IMR-90 (cell line): ENCODE results near the gene FOXO3. TPM values are rescaled to one million over a fixed set of nuclear protein-coding genes. Genes with fewer than 3 reads are reported as not detected.

ENCODE experiments used
- ATAC-seq: fragments of 200-7000 bp; cut with Tn5 transposase; 2 replicates; pipeline ENCODE4 v1.9.1; 2020; ENCODE audit warnings: low read depth, mild to moderate bottlenecking, moderate library complexity
- BruUV-seq: library from RNA; stranded (reverse); fragments of 400-500 nt; replicated peaks from 2 replicates; lab custom pipeline; 2021; lab: Mats Ljungman, UMichigan
- CTCF ChIA-PET: fragments of 300-600 bp; formaldehyde crosslinking; extraction: SDS; loops from one replicate; lab custom pipeline; 2021; ENCODE audit warnings: antibody characterized with exemption; lab: Yijun Ruan, JAX
- POLR2A ChIA-PET: fragments of 300-600 bp; sonication (Branson Sonifier 250); formaldehyde crosslinking; loops from one replicate; lab custom pipeline; 2022; ENCODE audit warnings: antibody characterized with exemption; ENCODE audit not compliant: unreplicated experiment; lab: Charles Lee
- DNase-seq: peaks from one replicate; pipeline ENCODE4 v3.0.0; 2013
- H2AFZ ChIP-seq: replicated peaks from 2 replicates; pipeline ENCODE3; 2013; ENCODE audit warnings: low read length, mild to moderate bottlenecking; ENCODE audit not compliant: poor library complexity
- H2AK5ac ChIP-seq: 2 replicates; pipeline ENCODE4 v1.6.1; 2013; ENCODE audit warnings: low read depth, low read length, inconsistent platforms
- H2AK9ac ChIP-seq: replicated peaks from 2 replicates; pipeline ENCODE3; 2013; ENCODE audit warnings: mild to moderate bottlenecking, low read depth, low read length, moderate library complexity; ENCODE audit not compliant: poor library complexity
- H2BK120ac ChIP-seq: 2 replicates; pipeline ENCODE4 v1.6.1; 2013; ENCODE audit warnings: low read depth, low read length, inconsistent platforms
- H2BK15ac ChIP-seq: 3 replicates; pipeline ENCODE4 v1.6.1; 2013; ENCODE audit warnings: low read depth, low read length, inconsistent platforms
- H2BK20ac ChIP-seq: 2 replicates; pipeline ENCODE4 v1.6.1; 2013; ENCODE audit warnings: low read depth, mild to moderate bottlenecking, inconsistent platforms, low read length, moderate library complexity
- H2BK5ac ChIP-seq: 2 replicates; pipeline ENCODE4 v1.6.1; 2013; ENCODE audit warnings: mild to moderate bottlenecking, low read depth, low read length, inconsistent platforms; ENCODE audit not compliant: poor library complexity, severe bottlenecking
- H3K14ac ChIP-seq: replicated peaks from 2 replicates; pipeline ENCODE4 v1.6.1; 2013; ENCODE audit warnings: low read depth, low read length, inconsistent platforms
- H3K18ac ChIP-seq: 2 replicates; pipeline ENCODE4 v1.6.1; 2013; ENCODE audit warnings: low read depth, low read length, control low read depth
- H3K23ac ChIP-seq: 2 replicates; pipeline ENCODE4 v1.6.1; 2013; ENCODE audit warnings: low read depth, low read length, inconsistent platforms
- H3K27ac ChIP-seq: 2 replicates; pipeline ENCODE4 v1.5.1; 2013; ENCODE audit warnings: mild to moderate bottlenecking, control low read depth, low read length; ENCODE audit not compliant: insufficient read depth
- H3K27me3 ChIP-seq: 2 replicates; pipeline ENCODE4 v1.6.1; 2013; ENCODE audit warnings: low read length; ENCODE audit not compliant: control insufficient read depth, insufficient read depth
- H3K36me3 ChIP-seq: 2 replicates; pipeline ENCODE4 v1.6.1; 2013; ENCODE audit warnings: low read length, mixed read lengths; ENCODE audit not compliant: control insufficient read depth, insufficient read depth
- H3K4ac ChIP-seq: 2 replicates; pipeline ENCODE4 v1.6.1; 2013; ENCODE audit warnings: low read depth, low read length, inconsistent platforms
- H3K4me1 ChIP-seq: 2 replicates; pipeline ENCODE4 v1.6.1; 2013; ENCODE audit warnings: low read length, mixed read lengths; ENCODE audit not compliant: control insufficient read depth, insufficient read depth
- H3K4me2 ChIP-seq: 2 replicates; pipeline ENCODE4 v1.6.1; 2013; ENCODE audit warnings: low read depth, mild to moderate bottlenecking, control low read depth, low read length, moderate library complexity
- H3K4me3 ChIP-seq: 2 replicates; pipeline ENCODE4 v1.5.1; 2013; ENCODE audit warnings: low read depth, mild to moderate bottlenecking, control low read depth, low read length, moderate library complexity; ENCODE audit not compliant: insufficient read depth
- H3K56ac ChIP-seq: 2 replicates; pipeline ENCODE4 v1.6.1; 2013; ENCODE audit warnings: low read length, inconsistent platforms; ENCODE audit not compliant: insufficient read depth; ENCODE audit errors: extremely low read depth
- H3K79me1 ChIP-seq, 2 experiments: 2 replicates each; pipeline ENCODE4 v1.6.1; 2013; ENCODE audit warnings: low read length in 2 of 2, inconsistent platforms in 1 of 2, low read depth in 1 of 2
- H3K9ac ChIP-seq: 2 replicates; pipeline ENCODE4 v1.6.1; 2013; ENCODE audit warnings: low read depth, low read length, control low read depth
- H3K9me1 ChIP-seq: 2 replicates; pipeline ENCODE4 v1.6.1; 2013; ENCODE audit warnings: low read length, inconsistent platforms; ENCODE audit not compliant: insufficient read depth
- H3K9me3 ChIP-seq: 2 replicates; pipeline ENCODE4 v1.6.1; 2013; ENCODE audit warnings: low read length; ENCODE audit not compliant: control insufficient read depth, insufficient read depth
- H4K20me1 ChIP-seq: 2 replicates; pipeline ENCODE4 v1.6.1; 2013; ENCODE audit warnings: low read length, inconsistent platforms; ENCODE audit not compliant: insufficient read depth
- H4K5ac ChIP-seq: 2 replicates; pipeline ENCODE4 v1.6.1; 2013; ENCODE audit warnings: mild to moderate bottlenecking, low read depth, low read length, control low read depth
- H4K8ac ChIP-seq, 2 experiments: 2 replicates each; pipeline ENCODE4 v1.6.1; 2013; ENCODE audit warnings: low read depth in 2 of 2, low read length in 2 of 2, control low read depth in 1 of 2, inconsistent platforms in 1 of 2
- H4K91ac ChIP-seq: 2 replicates; pipeline ENCODE4 v1.6.1; 2013; ENCODE audit warnings: low read depth, low read length, inconsistent platforms; ENCODE audit not compliant: insufficient read depth
- CEBPB ChIP-seq: IDR thresholded peaks from 2 replicates; pipeline ENCODE4 v1.6.1; 2012; ENCODE audit warnings: low read depth, low read length, improper control_type of control experiment
- ELK1 ChIP-seq: fragments of 150-350 bp; IDR thresholded peaks from 2 replicates; pipeline ENCODE4 v1.6.1; 2016; ENCODE audit warnings: low read depth, mild to moderate bottlenecking, low read length, moderate library complexity, borderline replicate concordance
- FOS ChIP-seq: fragments of 150-350 bp; IDR thresholded peaks from 2 replicates; pipeline ENCODE4 v1.6.1; 2016; ENCODE audit warnings: low read depth, low read length
- MAZ ChIP-seq: IDR thresholded peaks from 2 replicates; pipeline ENCODE4 v1.6.1; 2012; ENCODE audit warnings: low read depth, mild to moderate bottlenecking, low read length, improper control_type of control experiment, moderate library complexity, borderline replicate concordance
- MXI1 ChIP-seq: IDR thresholded peaks from 2 replicates; pipeline ENCODE4 v1.6.1; 2012; ENCODE audit warnings: low read depth, mild to moderate bottlenecking, low read length, moderate library complexity, borderline replicate concordance
- NFE2L2 ChIP-seq: fragments of 150-350 bp; IDR thresholded peaks from 2 replicates; pipeline ENCODE4 v1.6.1; 2016; ENCODE audit warnings: low read depth, mild to moderate bottlenecking, low read length
- RCOR1 ChIP-seq: IDR thresholded peaks from 2 replicates; pipeline ENCODE4 v1.6.1; 2012; ENCODE audit warnings: mild to moderate bottlenecking, low read length, improper control_type of control experiment; ENCODE audit not compliant: insufficient replicate concordance
- RFX5 ChIP-seq: IDR thresholded peaks from 2 replicates; pipeline ENCODE4 v1.8.0; 2012; ENCODE audit warnings: low read depth, mild to moderate bottlenecking, low read length, moderate library complexity
- SMC3 ChIP-seq: fragments of 150-350 bp; IDR thresholded peaks from 2 replicates; pipeline ENCODE4 v1.6.1; 2016; ENCODE audit warnings: low read depth, mild to moderate bottlenecking, antibody characterized with exemption, low read length, moderate library complexity
- WGBS, 2 experiments: methylation state at CpG; one replicate each; pipeline versions ENCODE4 v1.1.5 to v1.1.7; 2013; ENCODE audit warnings: missing lambda C conversion rate in 2 of 2; ENCODE audit not compliant: insufficient read length in 1 of 2; ENCODE audit errors: extremely low coverage in 2 of 2; 5-methylcytosine and 5-hydroxymethylcytosine counted together
- dilution Hi-C: fragments of 300-500 bp; cut with HindIII; formaldehyde crosslinking; loops from one replicate; pipeline ENCODE4 v1.14.3; 2018; ENCODE audit warnings: low sequenced_read_pairs; ENCODE audit not compliant: unreplicated experiment
- in situ Hi-C: fragments of 300-500 bp; cut with MboI; formaldehyde crosslinking; loops from 3 replicates; pipeline ENCODE4 v1.14.3; 2019; ENCODE audit warnings: low sequenced_read_pairs, inconsistent platforms, mixed read lengths
- intact Hi-C: fragments of 100-400 bp; cut with micrococcal nuclease; formaldehyde crosslinking; loops from 2 replicates; pipeline ENCODE4 v1.10.0; 2022
- polyA plus RNA-seq, 3 experiments: library from polyadenylated mRNA; depleted of rRNA; stranded (reverse); fragments of >200 nt; gene quantifications; 2 replicates each; pipeline ENCODE4 v1.2.3, GENCODE V29; 2012; ENCODE audit warnings: low replicate concordance in 1 of 3
- total RNA-seq: library from RNA; depleted of rRNA; stranded (reverse); fragments of >200 nt; gene quantifications from 2 replicates; pipeline ENCODE4 v1.2.3, GENCODE V29; 2012

FOXO3 gene
- total and polyA plus RNA-seq, 2 of the 4 experiments (the other 2 are of a cell fraction): 17.5 to 38.7 TPM

- no peaks in the 10 kb centered on the region for H3K36me3 ChIP-seq
- POLR2A ChIA-PET: no interaction called here
- H2BK5ac ChIP-seq: no peak overlapping the region
- no peaks in the 10 kb centered on the region for H3K79me1 ChIP-seq
- TF ChIP-seq ELK1 (no peak), CEBPB (no peak), RCOR1 (no peak), MXI1 (no peak), SMC3 (no peak), NFE2L2 (no peak), FOS (no peak), RFX5 (no peak), MAZ (no peak)
- no peaks in the 10 kb centered on the region; the same call in 1 of the 2 replicates for H3K9me3 ChIP-seq
- in situ Hi-C loops (no loop called here), intact Hi-C loops (no loop called here), dilution Hi-C loops (no loop called here)
- H3K4me3 ChIP-seq: no peak overlapping the region
- H3K27ac ChIP-seq: no peak overlapping the region
- H2BK120ac ChIP-seq: no peak overlapping the region
- H3K23ac ChIP-seq: no peak overlapping the region
- CTCF ChIA-PET: interaction anchor here (0.5 kb wide), 1 partner anchor 447 kb away, joined by 3 read pairs; no protein-coding TSS in a partner anchor
- H3K27me3 ChIP-seq: no peaks in the 10 kb centered on the region
- H2AK9ac ChIP-seq: no peak overlapping the region
- H2AFZ ChIP-seq: no peak overlapping the region
- H2BK20ac ChIP-seq: no peak overlapping the region
- no peak overlapping the region for H3K4me2 ChIP-seq
- H3K56ac ChIP-seq: no peak overlapping the region
- no TSS peak for BruUV-seq
- H4K5ac ChIP-seq: no peak overlapping the region
- no peak overlapping the region for H2AK5ac ChIP-seq
- H3K9ac ChIP-seq: no peak overlapping the region
- peaks cover 15% of the 10 kb centered on the region; the same call in 1 of the 2 replicates for H3K9me1 ChIP-seq
- no peaks in the 10 kb centered on the region for H4K20me1 ChIP-seq
- no peak overlapping the region for H3K4ac ChIP-seq
- 67% methylated on average over 1 of the region's 5 CpGs; no CpG with 5 or more reads in 1 of the 2 experiments for WGBS, 2 experiments
- DNase-seq (no peak), ATAC-seq (no peak)
- H4K91ac ChIP-seq: no peak overlapping the region
- H2BK15ac ChIP-seq: no peak overlapping the region
- H3K14ac ChIP-seq: no peak overlapping the region
- H3K4me1 ChIP-seq: peaks cover 8% of the 10 kb centered on the region
- no peak overlapping the region for H4K8ac ChIP-seq
- H3K18ac ChIP-seq: no peak overlapping the region
Observed at GRCh38 chr6:108711071-108711470, 150.4 kb downstream of the FOXO3 start.
